T1000 (cell line): ENCODE data around the gene ERGIC2.
"Not testable (repeated sequence)": the region's sequence is repeated elsewhere in the genome, so short reads cannot be mapped to it uniquely, and the experiment has no call there.

Experiments
- DNase-seq: peaks from one replicate; lab custom pipeline; 2025; ENCODE audit warnings: mixed read lengths; lab: John Stamatoyannopoulos, UW

The ERGIC2 gene

DNA sequence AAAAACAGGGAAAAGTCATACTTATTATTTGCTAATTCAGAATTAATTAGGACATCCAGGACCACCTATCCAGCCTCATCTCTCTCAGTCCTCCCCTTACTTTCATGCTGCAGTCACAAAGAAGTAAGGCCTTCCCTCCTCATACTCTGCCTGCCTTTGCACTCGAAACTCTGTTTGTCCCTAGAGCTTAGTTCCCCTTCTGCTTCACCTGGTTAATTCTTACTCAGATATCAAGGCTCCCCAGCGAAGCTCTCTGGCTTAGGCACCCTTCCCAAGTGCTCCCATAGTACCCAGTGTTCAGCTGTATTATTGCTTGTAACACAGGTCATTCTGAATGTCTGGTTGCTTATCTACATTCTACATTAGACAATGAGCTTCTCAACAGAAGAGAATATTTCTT is 81.3 kb downstream of the ERGIC2 start:
- no peak for DNase-seq

DNA sequence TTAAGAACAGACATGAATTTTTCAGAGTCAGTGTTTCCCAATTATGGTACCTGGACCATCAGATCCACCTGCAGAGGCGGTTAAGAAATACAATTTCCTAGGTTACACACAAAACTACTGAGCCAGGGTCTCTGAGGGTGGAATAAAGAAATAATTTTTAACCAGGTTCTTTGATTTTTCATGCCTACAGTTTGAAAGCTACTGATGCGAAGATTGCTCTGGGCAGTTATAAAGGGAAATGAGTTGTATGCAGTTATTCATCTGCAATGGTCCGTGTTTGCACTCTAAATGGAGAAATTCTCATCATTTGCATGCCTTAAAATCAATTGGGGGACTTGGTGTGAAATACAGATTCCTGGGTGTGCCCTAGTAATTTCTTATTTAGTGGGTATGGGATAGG is 89.7 kb downstream of the ERGIC2 start:
- DNase-seq: no peak

DNA sequence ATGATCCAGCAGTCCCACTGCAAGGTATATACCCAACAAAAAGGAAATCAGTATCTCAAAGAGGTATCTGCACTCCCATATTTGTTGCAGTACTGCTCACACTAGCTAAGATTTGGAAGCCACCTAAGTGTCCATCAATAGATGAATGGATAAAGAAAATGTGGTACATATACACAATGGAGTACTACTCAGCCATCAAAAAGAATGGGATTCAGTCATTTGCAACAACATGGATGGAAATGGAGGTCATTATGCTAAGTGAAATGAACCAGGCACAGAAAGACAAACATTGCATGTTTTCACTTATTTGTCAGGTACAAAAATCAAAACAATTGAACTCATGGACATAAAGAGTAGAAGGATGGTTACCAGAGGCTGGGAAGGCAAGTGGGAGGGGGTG is 90.5 kb downstream of the ERGIC2 start:
- not testable (repeated sequence) for DNase-seq

GRCh38 chr12:29288031-29288430 is 92.9 kb downstream of the ERGIC2 start:
- no peak for DNase-seq

DNA sequence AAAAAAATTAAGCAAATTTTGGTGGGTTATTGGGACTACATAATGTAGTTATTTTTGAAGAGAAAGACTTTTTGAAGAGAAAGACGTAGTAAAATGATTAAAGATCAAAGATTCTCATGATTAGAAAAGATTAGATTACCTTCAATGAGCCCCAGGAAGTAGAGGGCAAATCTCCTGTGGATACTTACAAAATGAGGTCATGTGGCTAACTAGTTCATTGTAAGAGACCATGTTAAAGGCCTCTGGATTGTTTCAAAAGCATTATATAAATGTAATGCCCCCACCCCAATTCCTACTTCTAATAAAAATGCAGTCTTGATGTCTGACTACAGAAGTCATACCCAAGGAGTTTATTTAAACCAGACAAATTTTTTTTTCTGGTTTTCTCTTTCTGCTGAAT is 93.3 kb downstream of the ERGIC2 start:
- no peak for DNase-seq
